LHCN-M2 (cell line): Measurements from ENCODE around the gene CCDC181. TPM values are rescaled to one million over a fixed set of nuclear protein-coding genes. Genes with fewer than 3 reads are reported as not detected.
"Not testable (repeated sequence)": the region's sequence is repeated elsewhere in the genome, so short reads cannot be mapped to it uniquely, and the experiment has no call there.

Experiments used
- DNase-seq: peaks from one replicate; pipeline ENCODE4 v3.0.0-alpha.2; 2012; ENCODE audit warnings: low read depth
- polyA plus RNA-seq: library from polyadenylated mRNA; unstranded; fragments of >200 nt; gene quantifications from one replicate; pipeline ENCODE4 v1.2.1, GENCODE V29; 2012; ENCODE audit warnings: missing spikeins
- total RNA-seq: library from RNA; depleted of rRNA; stranded (reverse); fragments of >200 nt; gene quantifications from 2 replicates; pipeline ENCODE4 v1.2.3, GENCODE V29; 2014; rRNA removed

Gene CCDC181
- total RNA-seq: 1.4 and 2.7 TPM in 2 replicates
- 0.19 TPM for polyA plus RNA-seq

- peak; percentile 63 for DNase-seq
These were observed at the start of gene CCDC181 for GRCh38 chr1:169427081-169427641. TSS of gene CCDC181 (minus strand) at chr1:169427474. CDS start at chr1:169424927, 2,547 bp downstream.

GRCh38 chr1:169475806-169476387 is 48.6 kb upstream of the CCDC181 start:
- DNase-seq: no peak

GRCh38 chr1:169474302-169474995 is 47.2 kb upstream of the CCDC181 start:
- no peak for DNase-seq

GRCh38 chr1:169473347-169473746 is 46.1 kb upstream of the CCDC181 start:
- DNase-seq: peak; percentile 25

- no peak for DNase-seq
These were observed 45.5 kb upstream of the CCDC181 start for GRCh38 chr1:169472738-169473137.

GRCh38 chr1:169468982-169469381 is 41.7 kb upstream of the CCDC181 start:
- DNase-seq: no peak

GRCh38 chr1:169466259-169467230 is 39.3 kb upstream of the CCDC181 start:
- DNase-seq: peak; percentile 42

GRCh38 chr1:169465281-169465680 is 38.0 kb upstream of the CCDC181 start:
- no peak for DNase-seq

GRCh38 chr1:169462385-169462784 is 35.1 kb upstream of the CCDC181 start:
- DNase-seq: no peak

- DNase-seq: no peak
These were observed 34.2 kb upstream of the CCDC181 start for GRCh38 chr1:169461390-169462000.

GRCh38 chr1:169460191-169460833 is 33.0 kb upstream of the CCDC181 start:
- DNase-seq: no peak

- DNase-seq: no peak
These were observed 30.2 kb upstream of the CCDC181 start for GRCh38 chr1:169457443-169457842.

GRCh38 chr1:169456029-169456428 is 28.8 kb upstream of the CCDC181 start:
- DNase-seq: no peak

- DNase-seq: no peak
These were observed 25.6 kb upstream of the CCDC181 start for GRCh38 chr1:169452921-169453320.

- no peak for DNase-seq
These were observed 24.0 kb upstream of the CCDC181 start for GRCh38 chr1:169451218-169451824.

- DNase-seq: no peak
These were observed 16.6 kb upstream of the CCDC181 start for GRCh38 chr1:169443923-169444322.

- DNase-seq: no peak
These were observed 1.0 kb downstream of the CCDC181 start for GRCh38 chr1:169426174-169426705.

- DNase-seq: no peak
These were observed 6.0 kb downstream of the CCDC181 start for GRCh38 chr1:169421309-169421708.

- no peak for DNase-seq
These were observed 12.3 kb downstream of the CCDC181 start for GRCh38 chr1:169414952-169415351.

GRCh38 chr1:169408340-169408739 is 18.9 kb downstream of the CCDC181 start:
- DNase-seq: not testable (repeated sequence)
